22Rv1 (cell line): Measurements from ENCODE around the gene BFSP2.
"Not testable (repeated sequence)": the region's sequence is repeated elsewhere in the genome, so short reads cannot be mapped to it uniquely, and the experiment has no call there.

ENCODE experiments used
- H3K27ac ChIP-seq: fragments of 450-650 bp; 2 replicates; pipeline ENCODE4 v1.5.1; 2017
- CTCF ChIP-seq: fragments of 450-650 bp; IDR thresholded peaks from 2 replicates; pipeline ENCODE4 v1.5.1; 2017; ENCODE audit warnings: mild to moderate bottlenecking
- ZFX ChIP-seq: fragments of 450-650 bp; IDR thresholded peaks from 2 replicates; pipeline ENCODE4 v1.6.1; 2017; ENCODE audit warnings: antibody characterized with exemption, borderline replicate concordance

The BFSP2 gene

GRCh38 chr3:133490468-133491351 is 90.9 kb downstream of the BFSP2 start:
- no peak for TF ChIP-seq CTCF
- TF ChIP-seq ZFX: no peak
- no peak overlapping the region for H3K27ac ChIP-seq

- TF ChIP-seq ZFX: no peak
- TF ChIP-seq CTCF: no peak
- H3K27ac ChIP-seq: no peak overlapping the region
Measured at GRCh38 chr3:133491481-133492059, 91.7 kb downstream of the BFSP2 start.

DNA sequence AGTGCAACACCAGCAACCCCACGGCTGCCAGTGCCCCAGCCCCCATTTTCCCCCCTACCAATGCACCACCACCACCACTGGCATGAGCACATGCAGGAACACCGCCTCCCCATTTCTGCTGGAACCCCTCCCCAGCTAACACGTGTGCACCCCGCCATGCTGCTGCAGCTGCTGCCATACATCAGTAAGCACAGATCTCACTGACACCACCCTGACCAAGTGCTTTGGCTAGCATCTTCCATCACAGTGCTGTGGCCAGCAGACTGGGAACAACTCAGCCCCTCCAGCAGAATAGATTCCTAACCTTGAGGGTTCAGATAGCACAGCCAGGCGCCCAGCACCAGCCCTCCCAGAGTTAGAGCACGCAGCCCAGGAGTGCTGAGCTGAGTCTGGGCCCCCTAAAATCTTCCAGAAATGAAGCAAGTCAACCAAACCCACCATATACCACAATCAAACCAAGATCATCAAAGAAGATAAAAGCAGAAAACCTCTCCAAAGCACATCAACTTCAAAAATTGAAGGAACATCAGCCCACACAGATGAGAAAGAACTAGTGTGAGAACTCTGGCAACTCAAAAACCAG is 92.4 kb downstream of the BFSP2 start:
- H3K27ac ChIP-seq: no peak overlapping the region
- TF ChIP-seq CTCF (no peak), ZFX (no peak)

DNA sequence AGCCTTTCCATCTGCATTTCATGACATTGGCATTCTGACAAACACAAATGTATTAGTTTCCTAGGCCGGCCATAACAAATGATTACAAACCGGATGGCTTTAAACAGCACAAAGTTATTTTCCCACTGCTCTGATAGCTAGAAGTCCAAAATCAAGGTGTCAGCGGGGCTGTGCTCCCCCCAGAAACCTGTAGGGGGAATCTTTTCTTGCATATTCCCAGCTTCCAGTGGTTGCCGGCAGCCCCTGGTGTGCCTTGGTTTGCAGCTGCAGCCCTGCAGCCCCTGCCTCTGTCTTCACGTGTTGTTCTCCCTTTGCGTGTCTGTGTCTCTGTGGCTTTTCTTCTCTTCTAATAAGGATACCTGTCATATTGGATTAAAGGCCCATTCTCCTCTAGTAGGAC is 94.6 kb downstream of the BFSP2 start:
- no peak for TF ChIP-seq CTCF
- no peak for TF ChIP-seq ZFX
- no peak overlapping the region for H3K27ac ChIP-seq

GRCh38 chr3:133502542-133502941 is 102.7 kb downstream of the BFSP2 start:
- H3K27ac ChIP-seq: not testable (repeated sequence)

DNA sequence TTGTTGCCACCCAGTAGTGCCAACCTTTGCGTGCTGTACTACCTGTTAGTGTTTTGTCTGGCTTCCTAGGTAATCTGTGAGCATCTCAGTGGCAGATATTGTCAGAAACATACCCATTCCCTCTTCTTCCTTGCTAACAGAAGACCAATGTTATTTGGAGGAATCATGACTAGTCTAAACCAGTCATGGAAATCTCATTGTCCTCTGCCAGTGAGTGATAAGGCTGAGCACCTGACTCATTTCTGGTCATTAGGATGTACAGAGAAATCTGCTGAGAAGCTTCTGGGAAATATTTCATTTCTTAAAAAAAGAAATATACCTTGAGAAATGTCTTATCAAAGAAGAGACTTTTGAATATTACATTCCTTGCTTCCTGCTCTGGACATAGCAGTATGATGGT is 103.6 kb downstream of the BFSP2 start:
- no peak overlapping the region for H3K27ac ChIP-seq
- no peak for TF ChIP-seq ZFX
- TF ChIP-seq CTCF: no peak

GRCh38 chr3:133504736-133505135 is 104.9 kb downstream of the BFSP2 start:
- no peak overlapping the region for H3K27ac ChIP-seq

More at GRCh38 chr3:133504736-133505135, 104.9 kb downstream of the BFSP2 start:
- TF ChIP-seq CTCF (no peak), ZFX (no peak)
